GM23338 (cell line): ENCODE data around the gene SEC23A. TPM values are rescaled to one million over a fixed set of nuclear protein-coding genes. Genes with fewer than 3 reads are reported as not detected.
A peak's percentile ranks its signal among the peaks of the same experiment; 100 is the strongest.

Experiments
- ATAC-seq: fragments of 200-7000 bp; cut with Tn5 transposase; 3 replicates; pipeline ENCODE4 v1.9.1; 2020
- DNase-seq: peaks from one replicate; pipeline ENCODE4 v3.0.0-alpha.2; 2015; ENCODE audit warnings: low spot score
- H2AFZ ChIP-seq: fragments of 200-600 bp; sonication (generic); 2 replicates; pipeline ENCODE4 v1.8.0; 2016; ENCODE audit warnings: antibody characterized with exemption, mild to moderate bottlenecking, moderate library complexity
- H3F3A ChIP-seq: fragments of 200-600 bp; sonication (generic); replicated peaks from 2 replicates; pipeline ENCODE4 v1.8.0; 2017; ENCODE audit warnings: antibody characterized with exemption, mixed run types, low read depth
- H3K27ac ChIP-seq: fragments of 200-600 bp; sonication (generic); 2 replicates; pipeline ENCODE4 v1.6.1; 2016; ENCODE audit warnings: low read depth
- H3K27me3 ChIP-seq: fragments of 200-600 bp; sonication (generic); 2 replicates; pipeline ENCODE4 v1.8.0; 2016; ENCODE audit warnings: mild to moderate bottlenecking, mixed run types, moderate library complexity; ENCODE audit not compliant: insufficient read depth
- H3K36me3 ChIP-seq: fragments of 200-600 bp; sonication (generic); 2 replicates; pipeline ENCODE4 v1.8.0; 2016; ENCODE audit warnings: mild to moderate bottlenecking; ENCODE audit not compliant: insufficient read depth
- H3K4me1 ChIP-seq: fragments of 200-600 bp; sonication (generic); 2 replicates; pipeline ENCODE4 v1.8.0; 2016; ENCODE audit warnings: mild to moderate bottlenecking, moderate library complexity; ENCODE audit not compliant: insufficient read depth
- H3K4me2 ChIP-seq: fragments of 200-600 bp; sonication (generic); 2 replicates; pipeline ENCODE4 v1.7.1; 2017; ENCODE audit warnings: mixed run types
- H3K4me3 ChIP-seq: fragments of 200-600 bp; sonication (generic); 2 replicates; pipeline ENCODE4 v1.6.1; 2016; ENCODE audit warnings: mixed run types
- H3K79me2 ChIP-seq: fragments of 200-600 bp; sonication (generic); replicated peaks from 2 replicates; pipeline ENCODE4 v1.8.0; 2017; ENCODE audit warnings: mild to moderate bottlenecking; ENCODE audit not compliant: insufficient read depth
- H3K9me2 ChIP-seq: fragments of 200-600 bp; sonication (generic); 2 replicates; pipeline ENCODE4 v1.8.0; 2017; ENCODE audit not compliant: insufficient read depth
- H4K20me1 ChIP-seq: fragments of 200-600 bp; sonication (generic); replicated peaks from 2 replicates; pipeline ENCODE4 v1.8.0; 2017; ENCODE audit warnings: mild to moderate bottlenecking; ENCODE audit not compliant: insufficient read depth
- H3K27ac Mint-ChIP-seq: 2 replicates; pipeline ENCODE4 v1.8.0; 2020; ENCODE audit warnings: inconsistent platforms, mild to moderate bottlenecking, moderate library complexity, mixed read lengths
- H3K27me3 Mint-ChIP-seq: 3 replicates; pipeline ENCODE4 v1.8.0; 2022; ENCODE audit warnings: low read depth, mild to moderate bottlenecking, moderate library complexity, mixed read lengths, inconsistent platforms; ENCODE audit not compliant: insufficient read depth, poor library complexity
- H3K36me3 Mint-ChIP-seq: 3 replicates; pipeline ENCODE4 v1.8.0; 2021; ENCODE audit warnings: low read depth, mild to moderate bottlenecking, inconsistent platforms, moderate library complexity, mixed read lengths
- H3K4me1 Mint-ChIP-seq: 3 replicates; pipeline ENCODE4 v1.8.0; 2020; ENCODE audit warnings: mild to moderate bottlenecking, inconsistent platforms, mixed read lengths
- H3K4me3 Mint-ChIP-seq: 3 replicates; pipeline ENCODE4 v1.8.0; 2021; ENCODE audit warnings: moderate library complexity, mild to moderate bottlenecking, inconsistent platforms, mixed read lengths
- H3K9me3 Mint-ChIP-seq: 3 replicates; pipeline ENCODE4 v1.8.0; 2020; ENCODE audit warnings: moderate library complexity, mild to moderate bottlenecking, inconsistent platforms, mixed read lengths
- CREB1 ChIP-seq: fragments of 250-450 bp; sonication (Bioruptor Pico); IDR thresholded peaks from 2 replicates; pipeline ENCODE4 v1.5.0; 2020; ENCODE audit warnings: low read depth, mild to moderate bottlenecking, moderate library complexity
- CTCF ChIP-seq, 2 experiments: fragments of 200-600 bp in 1 of 2; sonication (generic) in 1 of 2; conservative IDR thresholded peaks; 2 replicates each; pipeline versions ENCODE4 v1.5.1 to v1.6.1; 2016 to 2017; ENCODE audit warnings: antibody characterized with exemption in 2 of 2, low read depth in 2 of 2, mild to moderate bottlenecking in 2 of 2, moderate library complexity in 1 of 2
- ETS1 ChIP-seq: IDR thresholded peaks from 2 replicates; pipeline ENCODE4 v1.6.1; 2016; ENCODE audit warnings: antibody characterized with exemption
- EZH2 ChIP-seq: fragments of 200-600 bp; sonication (generic); IDR thresholded peaks from one replicate; pipeline ENCODE4 v1.8.0; 2017; ENCODE audit warnings: antibody characterized with exemption, mild to moderate bottlenecking, low read depth; ENCODE audit not compliant: unreplicated experiment
- EZH2phosphoT487 ChIP-seq: fragments of 200-600 bp; sonication (generic); IDR thresholded peaks from one replicate; pipeline ENCODE4 v1.8.1; 2018; ENCODE audit warnings: antibody characterized with exemption; ENCODE audit not compliant: unreplicated experiment
- JUNB ChIP-seq: IDR thresholded peaks from one replicate; pipeline ENCODE4 v1.6.1; 2016; ENCODE audit warnings: antibody characterized with exemption; ENCODE audit not compliant: unreplicated experiment
- NANOG ChIP-seq: IDR thresholded peaks from 2 replicates; pipeline ENCODE4 v1.6.1; 2016; ENCODE audit warnings: antibody characterized with exemption, borderline replicate concordance
- POLR2AphosphoS5 ChIP-seq: IDR thresholded peaks from 2 replicates; pipeline ENCODE4 v1.6.1; 2016; ENCODE audit warnings: antibody characterized with exemption, low read depth
- REST ChIP-seq: IDR thresholded peaks from one replicate; pipeline ENCODE4 v1.6.1; 2018; ENCODE audit warnings: antibody characterized with exemption; ENCODE audit not compliant: unreplicated experiment
- STAT1 ChIP-seq: IDR thresholded peaks from one replicate; pipeline ENCODE4 v1.6.1; 2016; ENCODE audit warnings: antibody characterized with exemption; ENCODE audit not compliant: unreplicated experiment
- ZNF114 ChIP-seq: fragments of 250-450 bp; sonication (Bioruptor Pico); IDR thresholded peaks from 2 replicates; pipeline ENCODE4 v1.5.0; 2020; ENCODE audit warnings: mild to moderate bottlenecking, moderate library complexity
- ZNF331 ChIP-seq: fragments of 250-450 bp; sonication (Bioruptor Pico); IDR thresholded peaks from 2 replicates; pipeline ENCODE4 v1.5.0; 2020; ENCODE audit warnings: low read depth, mild to moderate bottlenecking, moderate library complexity
- ZNF462 ChIP-seq: fragments of 250-450 bp; sonication (Bioruptor Pico); IDR thresholded peaks from 2 replicates; pipeline ENCODE4 v1.5.0; 2020; ENCODE audit warnings: mild to moderate bottlenecking, moderate library complexity
- polyA plus RNA-seq: library from polyadenylated mRNA; unstranded; fragments of >200 nt; fragmentation: Nextera tagmentation; extraction: Ambion mirVana; gene quantifications from 2 replicates; pipeline ENCODE4 v1.2.1, GENCODE V29; 2016
- total RNA-seq: library from RNA; depleted of rRNA; stranded (reverse); fragments of >200 nt; shearing (Covaris generic); gene quantifications from 2 replicates; pipeline ENCODE4 v1.2.3, GENCODE V29; 2014

SEC23A gene
- total and polyA plus RNA-seq, 2 experiments from 2014 or later: 22.7 to 89.9 TPM

- H3K4me1 ChIP-seq: peaks cover 13% of the 10 kb centered on the region
- no peaks in the 10 kb centered on the region for H3K79me2 ChIP-seq
- ATAC-seq (peak; percentile 85), DNase-seq (peak; percentile 18)
- no peaks in the 10 kb centered on the region for H3K36me3 ChIP-seq
- no peaks in the 10 kb centered on the region for H4K20me1 ChIP-seq
- peaks cover 6% of the 10 kb centered on the region for H3K27me3 Mint-ChIP-seq
- peaks cover 10% of the 10 kb centered on the region; the same call in 2 of the 3 replicates for H3K36me3 Mint-ChIP-seq
- peak overlapping the region; percentile 29 for H2AFZ ChIP-seq
- no peaks in the 10 kb centered on the region for H3F3A ChIP-seq
- TF ChIP-seq NANOG (no peak), REST (no peak), STAT1 (no peak), POLR2AphosphoS5 (no peak), ZNF462 (CRISPR knock-in tag) (no peak), JUNB (no peak), ETS1 (no peak), ZNF331 (CRISPR knock-in tag) (no peak), ZNF114 (no peak), EZH2 (no peak), CTCF (conservative IDR thresholded peaks at IDR 0.05; ENCODE audit: low read depth in 2 of 2) (no peak), EZH2phosphoT487 (no peak), CREB1 (CRISPR knock-in tag) (no peak)
- no peaks in the 10 kb centered on the region for H3K9me2 ChIP-seq
- H3K4me1 Mint-ChIP-seq: peaks cover 13% of the 10 kb centered on the region
- H3K27ac ChIP-seq: no peak overlapping the region
- H3K4me3 ChIP-seq: peak overlapping the region; percentile 68
- peaks cover 5% of the 10 kb centered on the region; the same call in 2 of the 3 replicates for H3K9me3 Mint-ChIP-seq
- H3K4me2 ChIP-seq: peak overlapping the region; percentile 78
- H3K27me3 ChIP-seq: no peaks in the 10 kb centered on the region
- no peak overlapping the region for H3K27ac Mint-ChIP-seq
- H3K4me3 Mint-ChIP-seq: peak overlapping the region; percentile 86
Measured at GRCh38 chr14:39016733-39017095, 86.3 kb downstream of the SEC23A start.
